Smooth muscle cell (in vitro differentiated cells): ENCODE results near the gene ETV6. TPM values are rescaled to one million over a fixed set of nuclear protein-coding genes. Genes with fewer than 3 reads are reported as not detected.

ENCODE experiments used
- DNase-seq: peaks from one replicate; lab custom pipeline; 2025; ENCODE audit not compliant: unreplicated experiment; lab: John Stamatoyannopoulos, UW
- H2AFZ ChIP-seq: fragments of 200-600 bp; sonication (generic); 2 replicates; pipeline ENCODE4 v1.6.0; 2016; ENCODE audit warnings: antibody characterized with exemption, low read depth, mild to moderate bottlenecking
- H3F3A ChIP-seq: fragments of 200-600 bp; sonication (generic); 2 replicates; pipeline ENCODE4 v1.6.0; 2017; ENCODE audit warnings: antibody characterized with exemption, low read depth
- H3K27ac ChIP-seq: fragments of 200-600 bp; sonication (generic); 2 replicates; pipeline ENCODE4 v1.5.1; 2016; ENCODE audit warnings: low read depth, mild to moderate bottlenecking
- H3K27me3 ChIP-seq: fragments of 200-600 bp; sonication (generic); 2 replicates; pipeline ENCODE4 v1.6.1; 2016; ENCODE audit warnings: low read depth, mild to moderate bottlenecking
- H3K36me3 ChIP-seq: fragments of 200-600 bp; sonication (generic); 2 replicates; pipeline ENCODE4 v1.5.1; 2016; ENCODE audit warnings: low read depth
- H3K4me1 ChIP-seq: fragments of 200-600 bp; sonication (generic); 2 replicates; pipeline ENCODE4 v1.5.1; 2016; ENCODE audit warnings: low read depth
- H3K4me2 ChIP-seq: fragments of 200-600 bp; sonication (generic); 2 replicates; pipeline ENCODE4 v1.6.0; 2016; ENCODE audit warnings: mild to moderate bottlenecking
- H3K4me3 ChIP-seq: fragments of 200-600 bp; sonication (generic); 2 replicates; pipeline ENCODE4 v1.5.1; 2016; ENCODE audit warnings: mild to moderate bottlenecking
- H3K79me2 ChIP-seq: fragments of 200-600 bp; sonication (generic); 2 replicates; pipeline ENCODE4 v1.6.0; 2016; ENCODE audit warnings: low read depth, mild to moderate bottlenecking
- H3K9ac ChIP-seq: fragments of 200-600 bp; sonication (generic); 2 replicates; pipeline ENCODE4 v1.6.0; 2016; ENCODE audit warnings: low read depth
- H3K9me3 ChIP-seq: fragments of 200-600 bp; sonication (generic); replicated peaks from 2 replicates; pipeline ENCODE4 v1.5.1; 2016; ENCODE audit warnings: low read depth
- H4K20me1 ChIP-seq: fragments of 200-600 bp; sonication (generic); 2 replicates; pipeline ENCODE4 v1.6.0; 2016; ENCODE audit warnings: low read depth
- WGBS: methylation state at CpG from one replicate; pipeline ENCODE4 v1.1.7; 2016; ENCODE audit warnings: low lambda C conversion rate; 5-methylcytosine and 5-hydroxymethylcytosine counted together
- polyA plus RNA-seq: library from polyadenylated mRNA; unstranded; fragments of >200 nt; fragmentation: Nextera tagmentation; extraction: Ambion mirVana; gene quantifications from 2 replicates; pipeline ENCODE4 v1.2.1, GENCODE V29; 2016
- total RNA-seq: library from RNA; depleted of rRNA; stranded (reverse); fragments of >200 nt; gene quantifications from 2 replicates; pipeline ENCODE4 v1.2.3, GENCODE V29; 2014
- TF ChIP-seq, protein P1 (sequence below): fragments of 200-600 bp; sonication (generic); IDR thresholded peaks from 2 replicates; pipeline ENCODE4 v1.5.1; 2017; ENCODE audit warnings: borderline replicate concordance, mild to moderate bottlenecking, antibody characterized with exemption; ENCODE audit not compliant: insufficient read depth, poor library complexity, severe bottlenecking

ETV6 gene
- total and polyA plus RNA-seq, 2 experiments from 2014 or later = 11.5 to 23.8 TPM

DNA sequence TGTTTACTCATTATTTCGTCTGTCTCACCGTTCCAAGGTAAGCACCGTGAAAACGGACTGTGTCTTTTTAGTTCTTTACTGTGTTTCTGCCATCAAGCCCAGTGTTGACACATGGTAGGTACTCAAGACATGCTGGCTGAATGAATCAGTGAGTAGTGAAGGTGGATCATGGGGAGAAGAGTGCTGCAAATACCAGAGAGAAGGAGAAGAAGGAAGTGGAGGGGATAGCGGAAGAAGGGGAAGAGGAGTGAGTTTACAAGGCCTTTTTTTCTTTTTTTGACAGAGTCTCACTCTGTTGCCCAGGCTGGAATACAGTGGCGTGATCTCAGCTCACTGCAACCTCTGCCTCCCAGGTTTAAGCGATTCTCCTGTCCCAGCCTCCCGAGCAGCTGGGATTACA, 54.6 kb downstream of the ETV6 start:
- H3K4me3 ChIP-seq = no peak overlapping the region
- no peak overlapping the region for H2AFZ ChIP-seq
- H3K9me3 ChIP-seq = no peaks in the 10 kb centered on the region
- peaks cover 99% of the 10 kb centered on the region for H3K79me2 ChIP-seq
- DNase-seq = no peak
- no peaks in the 10 kb centered on the region for H3K27me3 ChIP-seq
- WGBS = 96% methylated on average over 8 of the region's 8 CpGs
- no peak overlapping the region for H3K9ac ChIP-seq
- peaks cover 5% of the 10 kb centered on the region for H4K20me1 ChIP-seq
- no peak overlapping the region for H3K4me2 ChIP-seq
- TF ChIP-seq, protein P1, sequence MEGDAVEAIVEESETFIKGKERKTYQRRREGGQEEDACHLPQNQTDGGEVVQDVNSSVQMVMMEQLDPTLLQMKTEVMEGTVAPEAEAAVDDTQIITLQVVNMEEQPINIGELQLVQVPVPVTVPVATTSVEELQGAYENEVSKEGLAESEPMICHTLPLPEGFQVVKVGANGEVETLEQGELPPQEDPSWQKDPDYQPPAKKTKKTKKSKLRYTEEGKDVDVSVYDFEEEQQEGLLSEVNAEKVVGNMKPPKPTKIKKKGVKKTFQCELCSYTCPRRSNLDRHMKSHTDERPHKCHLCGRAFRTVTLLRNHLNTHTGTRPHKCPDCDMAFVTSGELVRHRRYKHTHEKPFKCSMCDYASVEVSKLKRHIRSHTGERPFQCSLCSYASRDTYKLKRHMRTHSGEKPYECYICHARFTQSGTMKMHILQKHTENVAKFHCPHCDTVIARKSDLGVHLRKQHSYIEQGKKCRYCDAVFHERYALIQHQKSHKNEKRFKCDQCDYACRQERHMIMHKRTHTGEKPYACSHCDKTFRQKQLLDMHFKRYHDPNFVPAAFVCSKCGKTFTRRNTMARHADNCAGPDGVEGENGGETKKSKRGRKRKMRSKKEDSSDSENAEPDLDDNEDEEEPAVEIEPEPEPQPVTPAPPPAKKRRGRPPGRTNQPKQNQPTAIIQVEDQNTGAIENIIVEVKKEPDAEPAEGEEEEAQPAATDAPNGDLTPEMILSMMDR = no peak
- H3K27ac ChIP-seq = peak overlapping the region; percentile 89
- H3F3A ChIP-seq = peaks cover 29% of the 10 kb centered on the region
- peaks cover 38% of the 10 kb centered on the region for H3K4me1 ChIP-seq
- no peaks in the 10 kb centered on the region for H3K36me3 ChIP-seq

DNA sequence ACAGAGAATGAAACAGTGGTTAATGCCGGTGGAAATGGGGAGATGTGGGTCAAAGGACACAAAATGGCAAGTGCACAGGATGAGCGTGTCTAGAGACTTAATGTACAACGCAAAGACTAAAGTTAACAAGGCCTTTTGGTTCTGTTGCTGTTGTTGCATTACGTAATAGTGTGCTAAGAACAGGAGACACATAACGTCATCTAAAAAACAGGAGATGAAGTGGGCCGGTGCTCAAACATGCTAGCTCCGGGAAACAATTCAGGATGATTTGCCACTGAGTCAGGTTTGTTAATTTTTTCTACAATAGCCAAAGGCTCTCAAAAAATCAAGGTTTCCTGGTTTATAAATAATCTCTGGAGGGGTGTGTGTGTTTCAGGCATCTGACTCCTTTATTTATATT, 55.5 kb downstream of the ETV6 start:
- H3K79me2 ChIP-seq = peaks cover 99% of the 10 kb centered on the region
- no peak for DNase-seq
- WGBS = 28% methylated on average over 7 of the region's 7 CpGs

DNA sequence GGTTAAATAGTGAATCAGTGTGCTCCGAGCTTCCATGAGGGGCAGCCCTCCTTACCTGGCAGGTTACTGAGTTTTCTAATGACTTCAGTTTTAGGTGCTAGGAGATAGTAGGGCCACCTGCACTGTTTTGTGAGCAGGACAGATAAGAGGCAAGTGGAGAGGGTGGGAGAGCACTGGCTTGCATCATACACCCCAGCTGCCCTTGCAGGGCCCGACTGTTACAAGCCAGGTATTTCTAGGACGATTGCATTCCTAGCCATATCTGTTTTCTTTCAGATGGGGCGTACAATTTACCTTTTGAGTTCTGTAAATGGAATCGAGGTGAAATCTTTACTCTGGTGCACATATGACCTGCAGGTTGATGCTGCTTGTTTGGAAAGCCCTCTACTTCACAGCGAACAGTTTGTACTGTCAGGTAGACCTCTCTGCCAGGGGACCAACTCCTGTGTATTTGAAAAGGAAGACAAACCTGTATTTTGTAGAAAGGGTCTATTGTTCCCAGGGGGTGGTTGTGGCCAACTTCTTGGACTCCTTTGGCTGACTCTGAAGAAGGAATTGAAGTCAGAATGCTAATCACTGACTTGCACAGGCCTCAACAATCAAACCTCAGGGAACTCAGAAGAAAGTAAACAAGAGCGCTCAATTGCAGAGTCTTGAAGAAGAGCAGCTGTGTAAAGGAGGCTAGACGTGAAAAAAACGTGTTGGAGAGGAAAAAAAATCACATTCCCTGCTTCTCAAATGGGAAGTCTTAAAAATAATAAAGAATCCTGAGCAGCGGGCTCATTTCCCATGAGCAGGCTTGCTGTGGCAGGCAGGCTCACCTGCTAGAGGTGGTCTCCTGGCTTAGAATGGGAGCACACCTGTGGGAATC, 57.3 kb downstream of the ETV6 start:
- Histone ChIP-seq H3K4me2 (peak overlapping the region; percentile 27), H3K79me2 (peaks cover 99% of the 10 kb centered on the region), H3K27me3 (no peaks in the 10 kb centered on the region), H3K4me1 (peaks cover 32% of the 10 kb centered on the region), H3K36me3 (no peaks in the 10 kb centered on the region), H3K27ac (peak overlapping the region; percentile 89), H3K4me3 (no peak overlapping the region), H2AFZ (no peak overlapping the region), H3F3A (peaks cover 29% of the 10 kb centered on the region), H3K9ac (no peak overlapping the region), H3K9me3 (no peaks in the 10 kb centered on the region), H4K20me1 (no peaks in the 10 kb centered on the region)
- no peak for DNase-seq
- TF ChIP-seq, protein P1 = no peak
- WGBS = 68% methylated on average over 10 of the region's 10 CpGs

More for the DNA sequence above, 55.5 kb downstream of the ETV6 start:
- Histone ChIP-seq H3F3A (peaks cover 29% of the 10 kb centered on the region), H3K4me1 (peaks cover 38% of the 10 kb centered on the region), H3K27me3 (no peaks in the 10 kb centered on the region), H2AFZ (no peak overlapping the region), H3K27ac (peak overlapping the region; percentile 89), H3K4me3 (no peak overlapping the region), H3K36me3 (no peaks in the 10 kb centered on the region), H3K9me3 (no peaks in the 10 kb centered on the region), H3K9ac (peak overlapping the region; percentile 28), H3K4me2 (peak overlapping the region; percentile 56), H4K20me1 (peaks cover 1% of the 10 kb centered on the region)
- TF ChIP-seq, protein P1 = no peak
